IMR-90 (cell line): ENCODE measurements around the gene SLC13A1. TPM values are rescaled to one million over a fixed set of nuclear protein-coding genes. Genes with fewer than 3 reads are reported as not detected.

Source experiments
- ATAC-seq: fragments of 200-7000 bp; cut with Tn5 transposase; 2 replicates; pipeline ENCODE4 v1.9.1; 2020; ENCODE audit warnings: low read depth, mild to moderate bottlenecking, moderate library complexity
- BruUV-seq: library from RNA; stranded (reverse); fragments of 400-500 nt; replicated peaks from 2 replicates; lab custom pipeline; 2021; lab: Mats Ljungman, UMichigan
- CTCF ChIA-PET: fragments of 300-600 bp; formaldehyde crosslinking; extraction: SDS; loops from one replicate; lab custom pipeline; 2021; ENCODE audit warnings: antibody characterized with exemption; lab: Yijun Ruan, JAX
- POLR2A ChIA-PET: fragments of 300-600 bp; sonication (Branson Sonifier 250); formaldehyde crosslinking; loops from one replicate; lab custom pipeline; 2022; ENCODE audit warnings: antibody characterized with exemption; ENCODE audit not compliant: unreplicated experiment; lab: Charles Lee
- DNase-seq: peaks from one replicate; pipeline ENCODE4 v3.0.0; 2013
- H2AFZ ChIP-seq: replicated peaks from 2 replicates; pipeline ENCODE3; 2013; ENCODE audit warnings: low read length, mild to moderate bottlenecking; ENCODE audit not compliant: poor library complexity
- H2AK5ac ChIP-seq: 2 replicates; pipeline ENCODE4 v1.6.1; 2013; ENCODE audit warnings: low read depth, low read length, inconsistent platforms
- H2AK9ac ChIP-seq: replicated peaks from 2 replicates; pipeline ENCODE3; 2013; ENCODE audit warnings: mild to moderate bottlenecking, low read depth, low read length, moderate library complexity; ENCODE audit not compliant: poor library complexity
- H2BK120ac ChIP-seq: 2 replicates; pipeline ENCODE4 v1.6.1; 2013; ENCODE audit warnings: low read depth, low read length, inconsistent platforms
- H2BK15ac ChIP-seq: 3 replicates; pipeline ENCODE4 v1.6.1; 2013; ENCODE audit warnings: low read depth, low read length, inconsistent platforms
- H2BK20ac ChIP-seq: 2 replicates; pipeline ENCODE4 v1.6.1; 2013; ENCODE audit warnings: low read depth, mild to moderate bottlenecking, inconsistent platforms, low read length, moderate library complexity
- H2BK5ac ChIP-seq: 2 replicates; pipeline ENCODE4 v1.6.1; 2013; ENCODE audit warnings: mild to moderate bottlenecking, low read depth, low read length, inconsistent platforms; ENCODE audit not compliant: poor library complexity, severe bottlenecking
- H3K14ac ChIP-seq: replicated peaks from 2 replicates; pipeline ENCODE4 v1.6.1; 2013; ENCODE audit warnings: low read depth, low read length, inconsistent platforms
- H3K18ac ChIP-seq: 2 replicates; pipeline ENCODE4 v1.6.1; 2013; ENCODE audit warnings: low read depth, low read length, control low read depth
- H3K23ac ChIP-seq: 2 replicates; pipeline ENCODE4 v1.6.1; 2013; ENCODE audit warnings: low read depth, low read length, inconsistent platforms
- H3K27ac ChIP-seq: 2 replicates; pipeline ENCODE4 v1.5.1; 2013; ENCODE audit warnings: mild to moderate bottlenecking, control low read depth, low read length; ENCODE audit not compliant: insufficient read depth
- H3K27me3 ChIP-seq: 2 replicates; pipeline ENCODE4 v1.6.1; 2013; ENCODE audit warnings: low read length; ENCODE audit not compliant: control insufficient read depth, insufficient read depth
- H3K36me3 ChIP-seq: 2 replicates; pipeline ENCODE4 v1.6.1; 2013; ENCODE audit warnings: low read length, mixed read lengths; ENCODE audit not compliant: control insufficient read depth, insufficient read depth
- H3K4ac ChIP-seq: 2 replicates; pipeline ENCODE4 v1.6.1; 2013; ENCODE audit warnings: low read depth, low read length, inconsistent platforms
- H3K4me1 ChIP-seq: 2 replicates; pipeline ENCODE4 v1.6.1; 2013; ENCODE audit warnings: low read length, mixed read lengths; ENCODE audit not compliant: control insufficient read depth, insufficient read depth
- H3K4me2 ChIP-seq: 2 replicates; pipeline ENCODE4 v1.6.1; 2013; ENCODE audit warnings: low read depth, mild to moderate bottlenecking, control low read depth, low read length, moderate library complexity
- H3K4me3 ChIP-seq: 2 replicates; pipeline ENCODE4 v1.5.1; 2013; ENCODE audit warnings: low read depth, mild to moderate bottlenecking, control low read depth, low read length, moderate library complexity; ENCODE audit not compliant: insufficient read depth
- H3K56ac ChIP-seq: 2 replicates; pipeline ENCODE4 v1.6.1; 2013; ENCODE audit warnings: low read length, inconsistent platforms; ENCODE audit not compliant: insufficient read depth; ENCODE audit errors: extremely low read depth
- H3K79me1 ChIP-seq, 2 experiments: 2 replicates each; pipeline ENCODE4 v1.6.1; 2013; ENCODE audit warnings: low read length in 2 of 2, inconsistent platforms in 1 of 2, low read depth in 1 of 2
- H3K9ac ChIP-seq: 2 replicates; pipeline ENCODE4 v1.6.1; 2013; ENCODE audit warnings: low read depth, low read length, control low read depth
- H3K9me1 ChIP-seq: 2 replicates; pipeline ENCODE4 v1.6.1; 2013; ENCODE audit warnings: low read length, inconsistent platforms; ENCODE audit not compliant: insufficient read depth
- H3K9me3 ChIP-seq: 2 replicates; pipeline ENCODE4 v1.6.1; 2013; ENCODE audit warnings: low read length; ENCODE audit not compliant: control insufficient read depth, insufficient read depth
- H4K20me1 ChIP-seq: 2 replicates; pipeline ENCODE4 v1.6.1; 2013; ENCODE audit warnings: low read length, inconsistent platforms; ENCODE audit not compliant: insufficient read depth
- H4K5ac ChIP-seq: 2 replicates; pipeline ENCODE4 v1.6.1; 2013; ENCODE audit warnings: mild to moderate bottlenecking, low read depth, low read length, control low read depth
- H4K8ac ChIP-seq, 2 experiments: 2 replicates each; pipeline ENCODE4 v1.6.1; 2013; ENCODE audit warnings: low read depth in 2 of 2, low read length in 2 of 2, control low read depth in 1 of 2, inconsistent platforms in 1 of 2
- H4K91ac ChIP-seq: 2 replicates; pipeline ENCODE4 v1.6.1; 2013; ENCODE audit warnings: low read depth, low read length, inconsistent platforms; ENCODE audit not compliant: insufficient read depth
- BHLHE40 ChIP-seq: fragments of 150-350 bp; IDR thresholded peaks from 2 replicates; pipeline ENCODE4 v1.6.1; 2016; ENCODE audit warnings: mild to moderate bottlenecking, low read depth, low read length
- CEBPB ChIP-seq: IDR thresholded peaks from 2 replicates; pipeline ENCODE4 v1.6.1; 2012; ENCODE audit warnings: low read depth, low read length, improper control_type of control experiment
- CHD1 ChIP-seq: IDR thresholded peaks from 2 replicates; pipeline ENCODE4 v1.6.1; 2012; ENCODE audit warnings: low read depth, low read length, improper control_type of control experiment
- POLR2A ChIP-seq: IDR thresholded peaks from 2 replicates; pipeline ENCODE4 v1.6.1; 2012; ENCODE audit warnings: mild to moderate bottlenecking, low read depth, low read length
- RAD21 ChIP-seq: IDR thresholded peaks from 2 replicates; pipeline ENCODE4 v1.6.1; 2012; ENCODE audit warnings: low read length, improper control_type of control experiment
- WGBS, 2 experiments: methylation state at CpG; one replicate each; pipeline versions ENCODE4 v1.1.5 to v1.1.7; 2013; ENCODE audit warnings: missing lambda C conversion rate in 2 of 2; ENCODE audit not compliant: insufficient read length in 1 of 2; ENCODE audit errors: extremely low coverage in 2 of 2; 5-methylcytosine and 5-hydroxymethylcytosine counted together
- dilution Hi-C: fragments of 300-500 bp; cut with HindIII; formaldehyde crosslinking; loops from one replicate; pipeline ENCODE4 v1.14.3; 2018; ENCODE audit warnings: low sequenced_read_pairs; ENCODE audit not compliant: unreplicated experiment
- in situ Hi-C: fragments of 300-500 bp; cut with MboI; formaldehyde crosslinking; loops from 3 replicates; pipeline ENCODE4 v1.14.3; 2019; ENCODE audit warnings: low sequenced_read_pairs, inconsistent platforms, mixed read lengths
- intact Hi-C: fragments of 100-400 bp; cut with micrococcal nuclease; formaldehyde crosslinking; loops from 2 replicates; pipeline ENCODE4 v1.10.0; 2022
- polyA plus RNA-seq, 3 experiments: library from polyadenylated mRNA; depleted of rRNA; stranded (reverse); fragments of >200 nt; gene quantifications; 2 replicates each; pipeline ENCODE4 v1.2.3, GENCODE V29; 2012; ENCODE audit warnings: low replicate concordance in 1 of 3
- total RNA-seq: library from RNA; depleted of rRNA; stranded (reverse); fragments of >200 nt; gene quantifications from 2 replicates; pipeline ENCODE4 v1.2.3, GENCODE V29; 2012

Gene SLC13A1
- total and polyA plus RNA-seq, 2 of the 4 experiments (the other 2 are of a cell fraction), result not detected

DNA sequence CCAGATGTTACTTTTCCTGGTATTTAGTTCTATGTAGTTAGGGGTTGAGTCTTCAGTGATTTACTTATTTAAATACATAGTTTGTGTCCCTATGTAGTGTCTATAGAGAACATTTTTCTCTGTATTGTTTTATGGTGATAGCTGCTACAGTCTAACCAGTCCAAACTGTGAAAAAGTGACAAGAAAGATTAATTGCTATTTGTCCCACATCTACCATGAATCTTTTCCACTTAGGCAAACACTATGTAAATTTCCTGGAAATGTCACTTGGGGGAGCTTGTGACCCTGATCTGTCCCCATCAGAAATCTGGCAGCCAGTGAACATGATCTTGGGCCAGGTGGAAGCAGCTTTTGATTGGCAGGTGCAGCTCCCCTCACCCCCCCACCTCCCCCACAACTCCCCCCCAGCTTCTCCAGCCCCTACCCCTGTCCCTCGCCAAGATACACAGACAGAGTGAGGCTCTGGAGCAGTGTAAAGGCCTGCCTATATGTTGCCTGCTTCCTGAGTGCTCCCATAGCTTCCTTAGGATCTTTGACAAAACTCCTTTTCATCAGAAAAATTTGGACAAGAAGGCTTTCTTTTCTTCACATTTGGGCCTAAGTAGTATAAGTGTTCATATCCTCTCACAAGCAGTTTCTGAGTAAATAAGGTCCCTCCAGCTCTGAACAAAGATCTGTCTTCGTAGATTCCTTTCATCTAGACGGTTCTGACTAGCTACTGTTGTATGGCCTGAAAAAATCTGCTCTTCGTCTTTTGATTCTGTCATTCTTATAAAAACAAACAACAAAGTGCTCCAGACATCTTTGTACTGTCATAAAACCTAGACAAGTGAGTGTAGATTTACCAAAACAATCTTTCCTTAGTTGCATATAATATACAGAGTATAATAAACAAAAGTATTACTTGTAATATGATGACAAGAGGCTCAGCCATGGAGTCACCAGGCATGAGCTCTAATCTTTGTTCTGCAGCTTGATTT lies 31.5 kb upstream of the SLC13A1 start:
- no peak overlapping the region for H2BK5ac ChIP-seq
- in situ Hi-C loops (no loop called here), intact Hi-C loops (no loop called here), dilution Hi-C loops (no loop called here)
- H2AK9ac ChIP-seq, result no peak overlapping the region
- ATAC-seq (no peak), DNase-seq (no peak)
- no peaks in the 10 kb centered on the region for H3K27me3 ChIP-seq
- no peaks in the 10 kb centered on the region for H3K4me1 ChIP-seq
- no peak overlapping the region for H3K4me3 ChIP-seq
- no peak overlapping the region for H2BK20ac ChIP-seq
- H3K4ac ChIP-seq, result no peak overlapping the region
- H4K91ac ChIP-seq, result no peak overlapping the region
- H3K79me1 ChIP-seq, result no peaks in the 10 kb centered on the region
- H3K9me3 ChIP-seq, result peaks cover 11% of the 10 kb centered on the region
- H3K27ac ChIP-seq, result no peak overlapping the region
- H2AFZ ChIP-seq, result no peak overlapping the region
- ChIA-PET CTCF (no interaction called here), POLR2A (no interaction called here)
- no peak overlapping the region for H3K56ac ChIP-seq
- H4K20me1 ChIP-seq, result no peaks in the 10 kb centered on the region
- H3K18ac ChIP-seq, result no peak overlapping the region
- BruUV-seq, result no TSS peak
- no peak for TF ChIP-seq BHLHE40
- TF ChIP-seq CEBPB, result no peak
- TF ChIP-seq CHD1, result no peak
- no peak for TF ChIP-seq POLR2A
- no peak for TF ChIP-seq RAD21
- H4K8ac ChIP-seq, result no peak overlapping the region
- no peaks in the 10 kb centered on the region for H3K36me3 ChIP-seq
- no peak overlapping the region for H2AK5ac ChIP-seq
- no peak overlapping the region for H3K14ac ChIP-seq
- no peak overlapping the region for H3K23ac ChIP-seq
- no CpG with 5 or more reads among the region's 4 CpGs for WGBS, 2 experiments
- H2BK120ac ChIP-seq, result no peak overlapping the region
- H3K9ac ChIP-seq, result no peak overlapping the region
- H4K5ac ChIP-seq, result no peak overlapping the region
- H3K4me2 ChIP-seq, result no peak overlapping the region
- no peak overlapping the region for H2BK15ac ChIP-seq
- no peaks in the 10 kb centered on the region for H3K9me1 ChIP-seq
